ENCODE measurements around the gene GPC5.

DNA sequence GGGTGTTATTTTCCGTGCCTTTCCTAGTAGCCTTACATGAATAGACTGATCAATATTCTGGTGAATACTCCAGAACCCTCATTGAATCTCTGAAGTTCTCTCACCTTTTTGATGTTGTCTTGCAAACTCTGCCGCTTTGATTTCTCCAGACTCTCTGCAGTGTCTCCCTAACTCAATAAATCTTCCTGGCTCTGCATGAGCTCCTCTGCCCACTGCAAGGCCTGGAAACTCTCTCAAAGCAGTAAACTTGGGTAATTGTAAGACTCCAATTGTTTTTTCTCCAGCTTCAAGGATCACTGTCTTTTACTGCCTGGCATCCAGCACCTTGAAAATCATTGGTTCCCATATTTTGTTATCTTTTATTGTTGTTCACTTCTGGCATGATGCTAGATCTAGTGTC is 198.4 kb downstream of the GPC5 start:
- TF ChIP-seq, protein P1, sequence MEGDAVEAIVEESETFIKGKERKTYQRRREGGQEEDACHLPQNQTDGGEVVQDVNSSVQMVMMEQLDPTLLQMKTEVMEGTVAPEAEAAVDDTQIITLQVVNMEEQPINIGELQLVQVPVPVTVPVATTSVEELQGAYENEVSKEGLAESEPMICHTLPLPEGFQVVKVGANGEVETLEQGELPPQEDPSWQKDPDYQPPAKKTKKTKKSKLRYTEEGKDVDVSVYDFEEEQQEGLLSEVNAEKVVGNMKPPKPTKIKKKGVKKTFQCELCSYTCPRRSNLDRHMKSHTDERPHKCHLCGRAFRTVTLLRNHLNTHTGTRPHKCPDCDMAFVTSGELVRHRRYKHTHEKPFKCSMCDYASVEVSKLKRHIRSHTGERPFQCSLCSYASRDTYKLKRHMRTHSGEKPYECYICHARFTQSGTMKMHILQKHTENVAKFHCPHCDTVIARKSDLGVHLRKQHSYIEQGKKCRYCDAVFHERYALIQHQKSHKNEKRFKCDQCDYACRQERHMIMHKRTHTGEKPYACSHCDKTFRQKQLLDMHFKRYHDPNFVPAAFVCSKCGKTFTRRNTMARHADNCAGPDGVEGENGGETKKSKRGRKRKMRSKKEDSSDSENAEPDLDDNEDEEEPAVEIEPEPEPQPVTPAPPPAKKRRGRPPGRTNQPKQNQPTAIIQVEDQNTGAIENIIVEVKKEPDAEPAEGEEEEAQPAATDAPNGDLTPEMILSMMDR (IDR thresholded peaks at IDR 0.05): no peak
- TF ChIP-seq POLR2A (IDR thresholded peaks at IDR 0.05): no peak
